ENCODE results near the gene ECEL1.

The ECEL1 gene

GRCh38 chr2:232498452-232498851 lies 10.8 kb upstream of the ECEL1 start:
- no peak for DNase-seq (ENCODE audit: low read depth, low spot score)

GRCh38 chr2:232497348-232497747 lies 9.7 kb upstream of the ECEL1 start:
- no peak for DNase-seq (ENCODE audit: low read depth, low spot score)

GRCh38 chr2:232496501-232497270 lies 9.1 kb upstream of the ECEL1 start:
- DNase-seq (ENCODE audit: low read depth, low spot score) = no peak

- DNase-seq (ENCODE audit: low read depth, low spot score) = no peak
Observed at GRCh38 chr2:232495292-232495691, 7.7 kb upstream of the ECEL1 start.

- no peak for DNase-seq (ENCODE audit: low read depth, low spot score)
Observed at GRCh38 chr2:232494542-232494941, 6.9 kb upstream of the ECEL1 start.

GRCh38 chr2:232493701-232494474 lies 6.3 kb upstream of the ECEL1 start:
- no peak for DNase-seq (ENCODE audit: low read depth, low spot score)

- no peak for DNase-seq (ENCODE audit: low read depth, low spot score)
Observed at GRCh38 chr2:232492963-232493700, 5.5 kb upstream of the ECEL1 start.

GRCh38 chr2:232492236-232492848 lies 4.7 kb upstream of the ECEL1 start:
- DNase-seq (ENCODE audit: low read depth, low spot score) = no peak

- no peak for DNase-seq (ENCODE audit: low read depth, low spot score)
Observed at GRCh38 chr2:232491139-232491780, 3.6 kb upstream of the ECEL1 start.

- no peak for DNase-seq (ENCODE audit: low read depth, low spot score)
Observed at GRCh38 chr2:232490221-232491138, 2.8 kb upstream of the ECEL1 start.

GRCh38 chr2:232489516-232490220 lies 2.0 kb upstream of the ECEL1 start:
- DNase-seq (ENCODE audit: low read depth, low spot score) = no peak

GRCh38 chr2:232488721-232489300 lies 1.2 kb upstream of the ECEL1 start:
- no peak for DNase-seq (ENCODE audit: low read depth, low spot score)

GRCh38 chr2:232488097-232488711 lies 570 bp upstream of the ECEL1 start:
- no peak for DNase-seq (ENCODE audit: low read depth, low spot score)

GRCh38 chr2:232486558-232487384 lies 863 bp downstream of the ECEL1 start:
- no peak for DNase-seq (ENCODE audit: low read depth, low spot score)

- DNase-seq (ENCODE audit: low read depth, low spot score) = no peak
Observed at GRCh38 chr2:232485757-232486557, 1.7 kb downstream of the ECEL1 start.

- DNase-seq (ENCODE audit: low read depth, low spot score) = no peak
Observed at GRCh38 chr2:232485348-232485756, 2.3 kb downstream of the ECEL1 start.
